MM.1S (cell line): ENCODE results near the gene MORN5.

Experiments used
- DNase-seq: peaks from one replicate; pipeline ENCODE4 v3.0.0-alpha.2; 2015
- H2AFZ ChIP-seq: fragments of 300-600 bp; sonication (generic); 2 replicates; pipeline ENCODE4 v1.6.0; 2016; ENCODE audit warnings: antibody characterized with exemption, low read length
- H3F3A ChIP-seq: fragments of 300-600 bp; sonication (generic); 2 replicates; pipeline ENCODE4 v1.6.1; 2016; ENCODE audit warnings: mild to moderate bottlenecking, antibody characterized with exemption, low read length, moderate library complexity, mixed read lengths; ENCODE audit not compliant: insufficient read depth
- H3K27ac ChIP-seq: fragments of 300-600 bp; sonication (generic); 2 replicates; pipeline ENCODE4 v1.5.1; 2016; ENCODE audit warnings: mild to moderate bottlenecking, low read length
- H3K27me3 ChIP-seq: fragments of 300-600 bp; sonication (generic); replicated peaks from 2 replicates; pipeline ENCODE4 v1.6.0; 2016; ENCODE audit warnings: low read length; ENCODE audit not compliant: insufficient read depth
- H3K36me3 ChIP-seq: fragments of 300-600 bp; sonication (generic); replicated peaks from 2 replicates; pipeline ENCODE4 v1.6.1; 2016; ENCODE audit warnings: mild to moderate bottlenecking, low read length, mixed read lengths; ENCODE audit not compliant: insufficient read depth
- H3K4me1 ChIP-seq: fragments of 300-600 bp; sonication (generic); 2 replicates; pipeline ENCODE4 v1.6.1; 2016; ENCODE audit warnings: low read length, mixed read lengths
- H3K4me2 ChIP-seq: fragments of 300-600 bp; sonication (generic); 2 replicates; pipeline ENCODE4 v1.6.0; 2016; ENCODE audit warnings: low read depth, low read length
- H3K4me3 ChIP-seq: fragments of 300-600 bp; sonication (generic); 2 replicates; pipeline ENCODE4 v1.5.1; 2016; ENCODE audit warnings: low read length, mixed read lengths
- H3K79me2 ChIP-seq: fragments of 300-600 bp; sonication (generic); 2 replicates; pipeline ENCODE4 v1.6.1; 2016; ENCODE audit warnings: mixed run types, low read length, mixed read lengths
- H3K9ac ChIP-seq: fragments of 300-600 bp; sonication (generic); 2 replicates; pipeline ENCODE4 v1.6.1; 2016; ENCODE audit warnings: low read length, mixed read lengths
- H3K9me2 ChIP-seq: fragments of 300-600 bp; sonication (generic); replicated peaks from 2 replicates; pipeline ENCODE4 v1.6.1; 2016; ENCODE audit warnings: mild to moderate bottlenecking, low read length, mixed read lengths; ENCODE audit not compliant: insufficient read depth
- H3K9me3 ChIP-seq: fragments of 300-600 bp; sonication (generic); replicated peaks from 2 replicates; pipeline ENCODE4 v1.6.1; 2016; ENCODE audit warnings: mild to moderate bottlenecking, low read length, mixed read lengths; ENCODE audit not compliant: insufficient read depth
- H4K20me1 ChIP-seq: fragments of 300-600 bp; sonication (generic); 2 replicates; pipeline ENCODE4 v1.6.1; 2016; ENCODE audit warnings: mild to moderate bottlenecking, low read length, moderate library complexity, mixed read lengths; ENCODE audit not compliant: insufficient read depth
- CTCF ChIP-seq: fragments of 300-600 bp; sonication (generic); IDR thresholded peaks from 2 replicates; pipeline ENCODE4 v1.5.1; 2016; ENCODE audit warnings: antibody characterized with exemption, low read length, mixed read lengths
- EZH2 ChIP-seq: fragments of 300-600 bp; sonication (generic); optimal IDR thresholded peaks from 2 replicates; pipeline ENCODE3; 2017; ENCODE audit warnings: low read depth, mild to moderate bottlenecking, antibody characterized with exemption, low read length, mixed read lengths
- EZH2phosphoT487 ChIP-seq: fragments of 300-600 bp; sonication (generic); IDR thresholded peaks from 2 replicates; pipeline ENCODE4 v1.6.1; 2018; ENCODE audit warnings: antibody characterized with exemption, low read length

MORN5 gene

GRCh38 chr9:122234022-122234748, 74.5 kb downstream of the MORN5 start:
- Histone ChIP-seq H3K9me2 (no peaks in the 10 kb centered on the region), H3K79me2 (no peaks in the 10 kb centered on the region), H3K9ac (no peak overlapping the region), H3K27me3 (peaks cover 10% of the 10 kb centered on the region; the same call in 1 of the 2 replicates), H3K27ac (no peak overlapping the region), H3K4me3 (no peak overlapping the region), H3K4me2 (no peak overlapping the region), H3K9me3 (no peaks in the 10 kb centered on the region), H3F3A (no peaks in the 10 kb centered on the region), H4K20me1 (no peaks in the 10 kb centered on the region), H2AFZ (no peak overlapping the region), H3K4me1 (no peaks in the 10 kb centered on the region), H3K36me3 (no peaks in the 10 kb centered on the region)
- no peak for DNase-seq
- TF ChIP-seq EZH2 (no peak), EZH2phosphoT487 (no peak), CTCF (no peak)

- no peak overlapping the region for H3K4me2 ChIP-seq
- H3K4me1 ChIP-seq = no peaks in the 10 kb centered on the region
- no peak for TF ChIP-seq EZH2
- no peak for TF ChIP-seq EZH2phosphoT487
- no peak for TF ChIP-seq CTCF
- no peaks in the 10 kb centered on the region for H4K20me1 ChIP-seq
- no peaks in the 10 kb centered on the region for H3K36me3 ChIP-seq
- no peaks in the 10 kb centered on the region for H3K79me2 ChIP-seq
- DNase-seq = no peak
- no peaks in the 10 kb centered on the region for H3K9me2 ChIP-seq
- no peak overlapping the region for H2AFZ ChIP-seq
- no peak overlapping the region for H3K27ac ChIP-seq
- H3K27me3 ChIP-seq = no peaks in the 10 kb centered on the region
- H3K9ac ChIP-seq = no peak overlapping the region
- H3K9me3 ChIP-seq = no peaks in the 10 kb centered on the region
- no peaks in the 10 kb centered on the region for H3F3A ChIP-seq
- no peak overlapping the region for H3K4me3 ChIP-seq
These were observed 77.0 kb downstream of the MORN5 start for GRCh38 chr9:122236681-122237080.

- Histone ChIP-seq H3K79me2 (no peaks in the 10 kb centered on the region), H3K27me3 (no peaks in the 10 kb centered on the region), H3F3A (no peaks in the 10 kb centered on the region), H3K36me3 (0 out of 2 replicates have a peak, but pooled peaks cover 2% of the 10 kb centered on the region), H3K4me3 (no peak overlapping the region), H3K4me2 (no peak overlapping the region), H3K27ac (no peak overlapping the region), H3K9ac (no peak overlapping the region), H2AFZ (no peak overlapping the region), H4K20me1 (no peaks in the 10 kb centered on the region), H3K4me1 (no peaks in the 10 kb centered on the region), H3K9me3 (no peaks in the 10 kb centered on the region), H3K9me2 (no peaks in the 10 kb centered on the region)
- TF ChIP-seq EZH2 (no peak), EZH2phosphoT487 (no peak), CTCF (no peak)
- no peak for DNase-seq
These were observed 80.0 kb downstream of the MORN5 start for GRCh38 chr9:122239722-122240121.
